HepG2 (cell line): ENCODE results near the gene KNL1. TPM values are rescaled to one million over a fixed set of nuclear protein-coding genes. Genes with fewer than 3 reads are reported as not detected.

Experiments used
- LCORL ChIP-seq, 2 experiments: fragments of 450-650 bp in 1 of 2; sonication (generic) in 1 of 2; formaldehyde crosslinking in 1 of 2; IDR thresholded peaks; 2 replicates each; pipeline versions ENCODE4 v1.5.0 to v1.6.1; 2017 to 2020; ENCODE audit warnings: antibody characterized with exemption in 1 of 2, missing genetic modification reagents in 1 of 2
- MIXL1 ChIP-seq: IDR thresholded peaks from 2 replicates; pipeline ENCODE4 v1.6.1; 2016
- NFKB2 ChIP-seq: sonication (generic); formaldehyde crosslinking; IDR thresholded peaks from 2 replicates; pipeline ENCODE4 v1.4.0; 2020; ENCODE audit warnings: missing genetic modification reagents, borderline replicate concordance
- REL ChIP-seq: sonication (generic); formaldehyde crosslinking; conservative IDR thresholded peaks from 2 replicates; pipeline ENCODE4 v1.8.0; 2022; ENCODE audit warnings: mild to moderate bottlenecking, missing genetic modification reagents, moderate library complexity
- ZNF136 ChIP-seq: sonication (generic); formaldehyde crosslinking; IDR thresholded peaks from 2 replicates; pipeline ENCODE4 v1.8.1; 2022; ENCODE audit warnings: low read depth, mild to moderate bottlenecking, moderate library complexity, missing genetic modification reagents
- ZNF550 ChIP-seq: sonication (generic); formaldehyde crosslinking; IDR thresholded peaks from 2 replicates; pipeline ENCODE4 v1.4.0; 2020; ENCODE audit warnings: mild to moderate bottlenecking, missing genetic modification reagents, borderline replicate concordance
- ZNF605 ChIP-seq: sonication (generic); formaldehyde crosslinking; IDR thresholded peaks from 2 replicates; pipeline ENCODE4 v1.8.0; 2022; ENCODE audit warnings: mild to moderate bottlenecking, missing genetic modification reagents
- ZNF709 ChIP-seq: sonication (generic); formaldehyde crosslinking; IDR thresholded peaks from 2 replicates; pipeline ENCODE4 v1.5.0; 2020; ENCODE audit warnings: mild to moderate bottlenecking, missing genetic modification reagents
- polyA plus RNA-seq, 8 experiments: library from polyadenylated mRNA; depleted of rRNA in 3 of 8; stranded (reverse) in 7 of 8; unstranded in 1 of 8; fragments of >200 nt; fragmentation: Illumina TruSeq in 4 of 8; extraction: Trizol in 4 of 8; gene quantifications; 2 replicates each; pipeline versions ENCODE4 v1.2.1 to v1.2.3, GENCODE V29; 2011 to 2016; ENCODE audit warnings: low read depth in 4 of 8, missing spikeins in 1 of 8, mixed read lengths in 1 of 8; ENCODE audit not compliant: insufficient read depth in 1 of 8
- total RNA-seq, 5 experiments: library from RNA; depleted of rRNA; stranded (reverse); fragments of >200 nt; fragmentation: Illumina TruSeq; extraction: Trizol; gene quantifications; 2 replicates each; pipeline ENCODE4 v1.2.3, GENCODE V29; 2016; ENCODE audit warnings: low read depth in 1 of 5
- TF ChIP-seq, protein P1 (sequence below): sonication (generic); formaldehyde crosslinking; IDR thresholded peaks from 2 replicates; pipeline ENCODE4 v1.5.0; 2020; ENCODE audit warnings: missing genetic modification reagents
- TF ChIP-seq, protein P2 (sequence below): sonication (generic); formaldehyde crosslinking; IDR thresholded peaks from 2 replicates; pipeline ENCODE4 v1.9.0; 2021; ENCODE audit warnings: mild to moderate bottlenecking, missing genetic modification reagents
- TF ChIP-seq, protein P3 (sequence below): sonication (generic); formaldehyde crosslinking; IDR thresholded peaks from 2 replicates; pipeline ENCODE4 v1.5.0; 2020; ENCODE audit warnings: missing genetic modification reagents, mild to moderate bottlenecking, borderline replicate concordance
- TF ChIP-seq, protein P4 (sequence below): fragments of 450-650 bp; IDR thresholded peaks from 2 replicates; pipeline ENCODE4 v1.6.1; 2017
- TF ChIP-seq, protein P5 (sequence below): sonication (generic); formaldehyde crosslinking; IDR thresholded peaks from 2 replicates; pipeline ENCODE4 v1.5.1; 2020; ENCODE audit warnings: mild to moderate bottlenecking, missing genetic modification reagents, moderate library complexity

KNL1 gene
- total and polyA plus RNA-seq, 2 of the 13 experiments (the other 11 are each of a cell fraction or from before 2014, with no cell fraction given): 8.0 to 21.4 TPM

DNA sequence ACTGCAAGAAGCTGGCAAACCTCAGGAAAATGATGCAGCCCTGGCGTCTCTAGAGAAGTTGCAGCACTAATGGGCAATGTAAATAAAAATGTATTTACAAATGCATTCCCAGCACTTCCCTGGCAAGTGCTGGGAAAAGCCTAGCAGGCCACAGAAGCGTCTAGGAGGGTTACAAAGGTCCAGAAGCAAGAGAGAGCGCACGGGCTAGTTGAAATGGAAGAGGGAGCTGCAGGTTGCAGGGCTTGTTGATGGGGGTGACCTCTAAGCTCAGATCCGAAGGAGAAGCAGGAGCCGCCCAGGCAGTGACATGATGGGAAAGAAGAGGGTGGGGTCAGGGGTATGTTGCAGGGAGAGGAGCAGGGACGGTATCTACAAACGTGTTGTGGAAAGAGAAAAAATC, 2.7 kb upstream of the KNL1 start (continued):
- TF ChIP-seq, protein P1, sequence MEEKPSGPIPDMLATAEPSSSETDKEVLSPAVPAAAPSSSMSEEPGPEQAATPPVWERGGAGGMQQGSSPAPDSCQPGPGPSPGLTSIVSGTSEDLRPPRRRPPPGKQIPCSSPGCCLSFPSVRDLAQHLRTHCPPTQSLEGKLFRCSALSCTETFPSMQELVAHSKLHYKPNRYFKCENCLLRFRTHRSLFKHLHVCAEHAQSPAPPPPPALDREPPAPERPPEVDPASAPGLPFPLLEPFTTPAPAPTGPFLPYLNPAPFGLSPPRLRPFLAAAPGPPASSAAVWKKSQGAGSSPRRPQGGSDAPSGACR (CRISPR knock-in tag): no peak
- TF ChIP-seq ZNF605 (no peak), LCORL (IDR thresholded peaks at IDR 0.05) (no peak), LCORL (CRISPR knock-in tag; IDR thresholded peaks at IDR 0.05) (no peak), ZNF550 (CRISPR knock-in tag) (no peak), ZNF709 (CRISPR knock-in tag) (no peak), MIXL1 (no peak), NFKB2 (CRISPR knock-in tag) (no peak), REL (CRISPR knock-in tag) (no peak), ZNF136 (no peak)
- TF ChIP-seq, protein P2, sequence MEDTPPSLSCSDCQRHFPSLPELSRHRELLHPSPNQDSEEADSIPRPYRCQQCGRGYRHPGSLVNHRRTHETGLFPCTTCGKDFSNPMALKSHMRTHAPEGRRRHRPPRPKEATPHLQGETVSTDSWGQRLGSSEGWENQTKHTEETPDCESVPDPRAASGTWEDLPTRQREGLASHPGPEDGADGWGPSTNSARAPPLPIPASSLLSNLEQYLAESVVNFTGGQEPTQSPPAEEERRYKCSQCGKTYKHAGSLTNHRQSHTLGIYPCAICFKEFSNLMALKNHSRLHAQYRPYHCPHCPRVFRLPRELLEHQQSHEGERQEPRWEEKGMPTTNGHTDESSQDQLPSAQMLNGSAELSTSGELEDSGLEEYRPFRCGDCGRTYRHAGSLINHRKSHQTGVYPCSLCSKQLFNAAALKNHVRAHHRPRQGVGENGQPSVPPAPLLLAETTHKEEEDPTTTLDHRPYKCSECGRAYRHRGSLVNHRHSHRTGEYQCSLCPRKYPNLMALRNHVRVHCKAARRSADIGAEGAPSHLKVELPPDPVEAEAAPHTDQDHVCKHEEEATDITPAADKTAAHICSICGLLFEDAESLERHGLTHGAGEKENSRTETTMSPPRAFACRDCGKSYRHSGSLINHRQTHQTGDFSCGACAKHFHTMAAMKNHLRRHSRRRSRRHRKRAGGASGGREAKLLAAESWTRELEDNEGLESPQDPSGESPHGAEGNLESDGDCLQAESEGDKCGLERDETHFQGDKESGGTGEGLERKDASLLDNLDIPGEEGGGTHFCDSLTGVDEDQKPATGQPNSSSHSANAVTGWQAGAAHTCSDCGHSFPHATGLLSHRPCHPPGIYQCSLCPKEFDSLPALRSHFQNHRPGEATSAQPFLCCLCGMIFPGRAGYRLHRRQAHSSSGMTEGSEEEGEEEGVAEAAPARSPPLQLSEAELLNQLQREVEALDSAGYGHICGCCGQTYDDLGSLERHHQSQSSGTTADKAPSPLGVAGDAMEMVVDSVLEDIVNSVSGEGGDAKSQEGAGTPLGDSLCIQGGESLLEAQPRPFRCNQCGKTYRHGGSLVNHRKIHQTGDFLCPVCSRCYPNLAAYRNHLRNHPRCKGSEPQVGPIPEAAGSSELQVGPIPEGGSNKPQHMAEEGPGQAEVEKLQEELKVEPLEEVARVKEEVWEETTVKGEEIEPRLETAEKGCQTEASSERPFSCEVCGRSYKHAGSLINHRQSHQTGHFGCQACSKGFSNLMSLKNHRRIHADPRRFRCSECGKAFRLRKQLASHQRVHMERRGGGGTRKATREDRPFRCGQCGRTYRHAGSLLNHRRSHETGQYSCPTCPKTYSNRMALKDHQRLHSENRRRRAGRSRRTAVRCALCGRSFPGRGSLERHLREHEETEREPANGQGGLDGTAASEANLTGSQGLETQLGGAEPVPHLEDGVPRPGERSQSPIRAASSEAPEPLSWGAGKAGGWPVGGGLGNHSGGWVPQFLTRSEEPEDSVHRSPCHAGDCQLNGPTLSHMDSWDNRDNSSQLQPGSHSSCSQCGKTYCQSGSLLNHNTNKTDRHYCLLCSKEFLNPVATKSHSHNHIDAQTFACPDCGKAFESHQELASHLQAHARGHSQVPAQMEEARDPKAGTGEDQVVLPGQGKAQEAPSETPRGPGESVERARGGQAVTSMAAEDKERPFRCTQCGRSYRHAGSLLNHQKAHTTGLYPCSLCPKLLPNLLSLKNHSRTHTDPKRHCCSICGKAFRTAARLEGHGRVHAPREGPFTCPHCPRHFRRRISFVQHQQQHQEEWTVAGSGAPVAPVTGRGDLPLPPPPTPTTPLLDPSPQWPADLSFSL (CRISPR knock-in tag): no peak
- TF ChIP-seq, protein P3, sequence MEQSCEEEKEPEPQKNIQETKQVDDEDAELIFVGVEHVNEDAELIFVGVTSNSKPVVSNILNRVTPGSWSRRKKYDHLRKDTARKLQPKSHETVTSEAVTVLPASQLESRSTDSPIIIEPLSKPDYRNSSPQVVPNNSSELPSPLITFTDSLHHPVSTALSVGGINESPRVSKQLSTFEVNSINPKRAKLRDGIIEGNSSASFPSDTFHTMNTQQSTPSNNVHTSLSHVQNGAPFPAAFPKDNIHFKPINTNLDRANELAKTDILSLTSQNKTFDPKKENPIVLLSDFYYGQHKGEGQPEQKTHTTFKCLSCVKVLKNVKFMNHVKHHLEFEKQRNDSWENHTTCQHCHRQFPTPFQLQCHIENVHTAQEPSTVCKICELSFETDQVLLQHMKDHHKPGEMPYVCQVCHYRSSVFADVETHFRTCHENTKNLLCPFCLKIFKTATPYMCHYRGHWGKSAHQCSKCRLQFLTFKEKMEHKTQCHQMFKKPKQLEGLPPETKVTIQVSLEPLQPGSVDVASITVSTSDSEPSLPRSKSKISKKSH (CRISPR knock-in tag): no peak
- TF ChIP-seq, protein P4, sequence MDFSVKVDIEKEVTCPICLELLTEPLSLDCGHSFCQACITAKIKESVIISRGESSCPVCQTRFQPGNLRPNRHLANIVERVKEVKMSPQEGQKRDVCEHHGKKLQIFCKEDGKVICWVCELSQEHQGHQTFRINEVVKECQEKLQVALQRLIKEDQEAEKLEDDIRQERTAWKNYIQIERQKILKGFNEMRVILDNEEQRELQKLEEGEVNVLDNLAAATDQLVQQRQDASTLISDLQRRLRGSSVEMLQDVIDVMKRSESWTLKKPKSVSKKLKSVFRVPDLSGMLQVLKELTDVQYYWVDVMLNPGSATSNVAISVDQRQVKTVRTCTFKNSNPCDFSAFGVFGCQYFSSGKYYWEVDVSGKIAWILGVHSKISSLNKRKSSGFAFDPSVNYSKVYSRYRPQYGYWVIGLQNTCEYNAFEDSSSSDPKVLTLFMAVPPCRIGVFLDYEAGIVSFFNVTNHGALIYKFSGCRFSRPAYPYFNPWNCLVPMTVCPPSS: no peak
- TF ChIP-seq, protein P5, sequence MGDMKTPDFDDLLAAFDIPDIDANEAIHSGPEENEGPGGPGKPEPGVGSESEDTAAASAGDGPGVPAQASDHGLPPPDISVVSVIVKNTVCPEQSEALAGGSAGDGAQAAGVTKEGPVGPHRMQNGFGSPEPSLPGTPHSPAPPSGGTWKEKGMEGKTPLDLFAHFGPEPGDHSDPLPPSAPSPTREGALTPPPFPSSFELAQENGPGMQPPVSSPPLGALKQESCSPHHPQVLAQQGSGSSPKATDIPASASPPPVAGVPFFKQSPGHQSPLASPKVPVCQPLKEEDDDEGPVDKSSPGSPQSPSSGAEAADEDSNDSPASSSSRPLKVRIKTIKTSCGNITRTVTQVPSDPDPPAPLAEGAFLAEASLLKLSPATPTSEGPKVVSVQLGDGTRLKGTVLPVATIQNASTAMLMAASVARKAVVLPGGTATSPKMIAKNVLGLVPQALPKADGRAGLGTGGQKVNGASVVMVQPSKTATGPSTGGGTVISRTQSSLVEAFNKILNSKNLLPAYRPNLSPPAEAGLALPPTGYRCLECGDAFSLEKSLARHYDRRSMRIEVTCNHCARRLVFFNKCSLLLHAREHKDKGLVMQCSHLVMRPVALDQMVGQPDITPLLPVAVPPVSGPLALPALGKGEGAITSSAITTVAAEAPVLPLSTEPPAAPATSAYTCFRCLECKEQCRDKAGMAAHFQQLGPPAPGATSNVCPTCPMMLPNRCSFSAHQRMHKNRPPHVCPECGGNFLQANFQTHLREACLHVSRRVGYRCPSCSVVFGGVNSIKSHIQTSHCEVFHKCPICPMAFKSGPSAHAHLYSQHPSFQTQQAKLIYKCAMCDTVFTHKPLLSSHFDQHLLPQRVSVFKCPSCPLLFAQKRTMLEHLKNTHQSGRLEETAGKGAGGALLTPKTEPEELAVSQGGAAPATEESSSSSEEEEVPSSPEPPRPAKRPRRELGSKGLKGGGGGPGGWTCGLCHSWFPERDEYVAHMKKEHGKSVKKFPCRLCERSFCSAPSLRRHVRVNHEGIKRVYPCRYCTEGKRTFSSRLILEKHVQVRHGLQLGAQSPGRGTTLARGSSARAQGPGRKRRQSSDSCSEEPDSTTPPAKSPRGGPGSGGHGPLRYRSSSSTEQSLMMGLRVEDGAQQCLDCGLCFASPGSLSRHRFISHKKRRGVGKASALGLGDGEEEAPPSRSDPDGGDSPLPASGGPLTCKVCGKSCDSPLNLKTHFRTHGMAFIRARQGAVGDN (CRISPR knock-in tag): no peak
